Putamen (tissue), 1 donor: ENCODE data around the gene ARRB2.

Source experiments
- DNase-seq: peaks from one replicate; pipeline ENCODE4 v3.0.0-alpha.2; 2016; ENCODE audit warnings: low spot score

Gene ARRB2

DNA sequence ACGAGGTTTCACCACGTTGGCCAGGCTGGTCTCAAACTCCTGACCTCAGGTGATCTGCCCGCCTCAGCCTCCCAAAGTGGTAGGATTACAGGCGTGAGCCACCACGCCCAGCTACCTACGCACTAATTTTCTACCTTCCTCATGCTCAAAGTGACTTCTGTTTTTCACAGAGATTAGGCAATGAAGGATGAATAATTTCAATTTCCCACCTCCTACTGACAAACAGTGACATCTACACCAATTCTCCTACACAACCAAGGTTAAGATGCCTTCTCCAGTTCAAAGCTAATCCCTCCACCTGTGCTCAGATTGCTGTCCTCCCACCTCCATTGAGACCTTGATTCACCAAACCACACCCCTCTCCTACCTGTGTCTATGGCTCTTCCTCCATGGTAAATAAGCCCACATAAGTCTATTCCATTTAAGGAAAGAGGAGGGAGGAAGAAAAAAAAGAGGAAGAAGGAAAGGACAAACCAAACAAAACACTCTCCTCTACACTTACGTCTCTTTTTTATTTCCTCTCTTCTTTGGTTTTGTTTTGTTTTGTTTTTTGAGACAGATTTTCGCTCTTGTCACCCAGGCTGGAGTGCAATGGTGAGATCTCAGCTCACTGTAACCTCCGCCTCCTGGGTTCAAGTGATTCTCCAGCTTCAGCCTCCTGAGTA is 15.3 kb downstream of the ARRB2 start:
- DNase-seq, result no peak

- DNase-seq, result no peak
Observed at GRCh38 chr17:4728124-4728523, 17.7 kb downstream of the ARRB2 start.

- DNase-seq, result no peak
Observed at GRCh38 chr17:4733073-4733531, 22.7 kb downstream of the ARRB2 start.

DNA sequence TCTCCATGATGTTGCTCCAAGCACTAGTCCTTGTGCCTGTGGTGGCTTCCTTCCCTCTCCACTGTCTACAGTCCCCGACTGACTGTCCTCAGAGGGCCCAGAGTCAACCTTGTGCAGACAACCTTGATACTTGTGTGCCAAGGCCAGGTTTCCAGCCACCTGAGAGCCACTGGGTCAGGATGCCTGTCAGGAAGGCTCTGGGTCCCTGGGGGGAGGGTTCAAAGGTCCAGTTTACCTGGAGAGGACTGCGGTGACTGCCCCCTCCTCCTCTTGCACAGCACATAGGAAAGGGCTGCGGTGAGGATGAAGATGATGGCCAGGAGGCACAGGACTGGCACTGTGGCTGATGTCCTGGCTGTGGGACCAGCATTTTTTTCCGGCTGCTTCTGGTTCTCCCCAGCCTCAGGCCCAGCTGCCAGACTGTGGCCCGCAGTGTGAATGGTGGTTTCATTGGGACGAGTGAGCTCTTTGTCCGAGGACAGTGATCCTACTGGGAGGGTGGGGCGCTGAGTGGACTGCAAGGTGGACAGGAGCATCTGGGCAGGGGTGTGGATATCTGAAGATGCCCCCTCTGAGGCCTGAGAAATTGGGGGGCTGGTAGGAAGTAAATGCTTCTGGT is 24.5 kb downstream of the ARRB2 start:
- DNase-seq, result no peak

DNA sequence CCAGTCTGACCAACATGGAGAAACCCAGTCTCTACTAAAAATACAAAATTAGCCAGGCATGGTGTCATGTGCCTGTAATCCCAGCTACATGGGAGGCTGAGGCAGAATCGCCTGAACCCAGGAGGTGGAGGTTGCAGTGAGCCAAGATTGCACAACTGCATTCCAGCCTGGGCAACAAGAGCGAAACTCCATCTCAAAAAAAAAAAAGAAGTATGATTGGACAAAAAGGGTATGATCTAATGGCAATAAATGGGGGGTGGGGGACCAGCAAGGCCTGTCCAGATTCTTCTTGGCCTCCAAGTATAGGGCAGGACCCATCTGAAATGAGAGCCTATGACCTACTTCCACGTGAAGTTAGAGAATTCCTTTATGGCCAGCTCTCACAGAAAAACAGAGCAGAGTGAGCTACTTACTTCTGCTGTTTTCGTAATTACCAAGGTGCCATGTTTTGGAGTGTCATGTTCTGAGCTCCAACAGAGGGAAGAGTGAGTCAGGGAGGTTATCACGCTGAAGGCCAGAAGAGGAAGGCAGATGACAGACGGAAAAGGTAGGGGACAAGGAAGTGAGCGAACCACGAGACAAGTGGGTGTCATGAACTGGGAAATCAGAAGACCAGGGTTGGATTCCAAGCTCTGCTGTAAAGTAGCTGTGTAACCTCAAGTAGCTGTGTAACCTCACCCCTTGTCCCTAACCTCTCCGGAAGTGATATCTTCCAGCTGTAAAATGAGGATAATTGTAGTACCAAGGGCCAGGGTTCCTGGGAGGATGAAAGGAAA is 25.6 kb downstream of the ARRB2 start:
- no peak for DNase-seq

DNA sequence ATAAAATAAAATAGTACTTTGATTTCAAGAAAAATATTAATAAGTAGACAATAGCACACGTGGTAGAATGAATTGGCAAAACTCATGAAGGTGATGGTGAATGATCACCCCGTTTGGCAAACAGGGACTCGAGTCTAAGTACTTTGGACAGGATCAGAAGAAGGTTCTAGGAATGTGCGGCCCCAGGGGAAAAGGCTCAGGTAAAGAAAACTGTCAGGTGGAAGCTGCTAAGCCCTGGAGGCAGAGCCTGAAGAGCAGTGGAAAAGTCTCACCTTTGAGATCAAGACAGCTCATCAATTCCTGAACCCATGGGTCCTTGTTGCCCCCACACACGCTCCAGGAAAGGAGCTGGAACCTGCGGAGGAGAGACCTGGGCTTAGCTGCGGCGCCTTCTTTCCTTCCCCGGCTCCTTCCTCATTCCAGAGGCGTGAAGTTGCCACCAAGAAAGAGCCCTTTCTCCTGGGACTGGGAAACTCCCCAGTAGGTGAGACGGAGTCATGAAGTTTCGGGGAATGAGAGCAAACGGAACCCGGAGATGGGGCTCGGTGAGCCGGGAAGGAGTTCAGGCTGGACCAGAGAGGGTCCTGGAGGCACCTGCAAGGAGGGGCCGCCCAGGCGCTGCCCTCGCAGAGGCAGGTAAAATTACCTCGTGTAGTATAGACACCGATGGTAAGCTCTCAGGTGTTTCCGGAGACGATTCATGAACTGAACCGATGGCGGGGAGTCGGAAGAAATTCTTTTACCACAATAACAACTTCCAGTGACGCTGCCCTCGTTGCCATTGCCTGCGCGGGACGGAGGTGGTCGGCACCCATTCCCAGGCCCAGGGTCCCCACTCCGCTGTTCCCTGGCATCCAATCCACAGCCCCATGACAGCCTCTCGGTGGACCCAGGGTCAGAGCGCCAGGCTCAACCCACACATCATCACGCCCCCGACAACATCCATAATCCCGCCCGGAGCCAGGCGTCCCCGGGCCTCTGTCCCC is 28.0 kb downstream of the ARRB2 start:
- DNase-seq, result no peak

GRCh38 chr17:4739122-4740024 is 28.9 kb downstream of the ARRB2 start, which contains the start of the genes CXCL16 and ZMYND15:
CXCL16 (minus strand) TSS chr17:4739928; CDS start chr17:4739339, 589 bp downstream.
ZMYND15 (plus strand) TSS chr17:4739833; CDS start chr17:4740549, 716 bp downstream.
- no peak for DNase-seq

GRCh38 chr17:4740025-4740351 is 29.6 kb downstream of the ARRB2 start:
- DNase-seq, result no peak

DNA sequence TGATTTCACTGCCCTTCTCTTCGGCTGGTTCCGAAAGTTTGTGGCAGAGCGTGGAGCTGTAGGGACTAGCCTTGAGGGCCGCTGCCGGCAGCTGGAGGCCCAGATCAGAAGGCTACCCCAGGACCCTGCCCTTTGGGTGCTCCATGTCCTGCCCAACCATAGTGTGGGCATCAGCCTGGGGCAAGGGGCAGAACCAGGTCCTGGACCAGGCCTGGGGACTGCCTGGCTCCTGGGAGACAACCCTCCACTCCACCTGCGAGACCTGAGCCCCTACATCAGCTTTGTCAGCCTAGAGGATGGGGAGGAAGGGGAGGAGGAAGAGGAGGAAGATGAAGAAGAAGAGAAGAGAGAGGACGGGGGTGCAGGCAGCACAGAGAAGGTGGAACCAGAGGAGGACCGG is 30.2 kb downstream of the ARRB2 start:
- no peak for DNase-seq

GRCh38 chr17:4741544-4741943 is 31.1 kb downstream of the ARRB2 start:
- DNase-seq, result no peak

DNA sequence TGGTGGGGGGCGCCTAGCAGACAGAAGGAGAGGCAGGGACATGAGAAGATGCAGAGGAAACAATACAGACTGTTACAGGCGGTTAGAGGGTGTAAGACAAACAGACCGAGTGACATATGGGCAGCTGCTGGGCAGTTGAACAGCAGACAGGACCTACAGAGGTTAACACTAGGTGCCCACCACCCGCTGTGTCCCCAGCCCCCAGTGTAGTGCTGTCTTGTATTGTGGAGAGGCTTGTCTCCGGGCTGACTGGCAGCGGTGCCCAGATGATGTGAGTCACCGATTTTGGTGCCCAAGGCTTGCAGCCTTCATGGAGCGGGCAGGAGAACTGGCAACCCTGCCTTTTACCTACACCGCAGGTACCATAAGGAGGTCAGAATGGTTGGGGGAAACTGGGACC is 31.7 kb downstream of the ARRB2 start:
- DNase-seq, result no peak

DNA sequence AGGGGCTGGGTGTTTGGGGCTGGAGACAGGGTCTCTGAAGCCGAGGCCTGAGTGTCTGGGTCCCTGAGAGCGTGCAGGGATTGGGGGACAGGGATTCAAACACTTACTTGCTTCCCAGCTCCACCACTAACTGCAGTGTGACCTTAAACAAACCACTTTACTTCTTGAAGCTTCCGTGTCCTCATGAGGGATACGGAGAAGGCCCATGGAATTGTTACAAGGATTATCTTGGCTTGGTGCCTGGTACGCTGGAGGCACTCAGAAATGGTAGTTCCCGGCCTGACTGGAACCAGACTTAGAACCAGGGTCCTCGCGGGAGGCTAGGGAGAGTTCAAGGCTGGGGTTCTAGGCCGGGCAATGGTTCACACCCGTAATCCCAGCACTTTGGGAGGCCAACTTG is 32.2 kb downstream of the ARRB2 start:
- DNase-seq, result no peak

GRCh38 chr17:4743216-4743615 is 32.8 kb downstream of the ARRB2 start:
- no peak for DNase-seq

DNA sequence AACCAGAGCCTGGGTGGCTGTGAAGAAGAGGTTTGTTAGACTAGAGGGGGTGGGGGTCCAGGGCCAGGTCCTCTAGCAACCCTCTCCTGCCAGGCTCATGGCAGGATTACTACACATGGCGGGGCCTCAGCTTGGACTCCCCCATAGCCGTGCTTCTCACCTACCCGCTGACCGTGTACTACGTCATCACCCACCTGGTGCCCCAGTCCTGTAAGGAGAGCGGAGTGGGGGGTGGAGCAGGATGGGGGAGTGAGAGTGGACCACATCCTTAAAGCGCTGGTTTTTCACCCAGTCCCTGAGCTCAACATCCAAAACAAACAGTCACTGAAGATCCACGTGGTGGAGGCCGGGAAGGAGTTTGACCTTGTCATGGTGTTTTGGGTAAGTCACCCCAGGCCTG is 33.5 kb downstream of the ARRB2 start:
- DNase-seq, result no peak

GRCh38 chr17:4744999-4745969 is 34.9 kb downstream of the ARRB2 start:
- DNase-seq, result no peak

DNA sequence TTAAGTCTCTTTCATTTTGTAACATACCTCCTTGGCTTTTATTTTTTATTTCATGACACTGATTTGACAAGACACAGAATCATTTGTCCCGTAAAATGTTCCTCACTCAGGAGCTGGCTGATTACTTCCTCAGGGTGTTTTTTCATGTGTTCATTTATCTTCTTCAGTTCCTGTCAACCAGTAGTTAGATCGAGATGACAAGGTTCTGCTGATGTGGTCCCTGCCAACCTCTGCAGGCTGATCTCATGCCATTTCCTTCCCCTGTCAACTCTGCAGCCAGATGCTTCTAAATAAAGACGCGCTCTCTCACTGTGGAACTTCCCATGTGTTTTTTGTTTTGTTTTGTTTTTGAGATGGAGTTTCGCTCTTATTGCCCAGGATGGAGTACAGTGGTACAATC is 37.4 kb downstream of the ARRB2 start:
- peak; percentile 39 for DNase-seq

DNA sequence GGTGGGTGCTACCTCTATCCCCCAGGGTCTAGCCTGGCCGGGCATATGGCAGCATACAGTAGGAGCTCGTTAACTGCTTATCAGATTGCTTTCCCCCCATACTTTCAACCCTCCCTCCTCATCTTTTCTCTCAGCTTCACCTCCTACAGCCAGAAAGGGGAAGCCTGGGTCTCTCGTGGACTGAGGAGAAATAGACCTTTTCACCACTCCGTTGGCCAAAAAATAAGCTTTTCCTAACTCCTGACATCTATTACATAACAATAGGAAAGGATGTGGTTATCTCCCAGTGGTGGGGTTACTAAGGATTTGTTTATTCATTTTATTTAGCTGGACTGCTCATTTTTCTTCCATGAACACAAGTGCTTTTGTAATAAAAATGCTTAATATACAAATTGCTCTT is 38.3 kb downstream of the ARRB2 start:
- no peak for DNase-seq

- DNase-seq, result no peak
Observed at GRCh38 chr17:4750606-4751005, 40.2 kb downstream of the ARRB2 start.

GRCh38 chr17:4751932-4752331 is 41.5 kb downstream of the ARRB2 start:
- DNase-seq, result no peak

- DNase-seq, result no peak
Observed at GRCh38 chr17:4753392-4753791, 43.0 kb downstream of the ARRB2 start.
